Measurements from ENCODE around the gene NHERF2.

The NHERF2 gene

DNA sequence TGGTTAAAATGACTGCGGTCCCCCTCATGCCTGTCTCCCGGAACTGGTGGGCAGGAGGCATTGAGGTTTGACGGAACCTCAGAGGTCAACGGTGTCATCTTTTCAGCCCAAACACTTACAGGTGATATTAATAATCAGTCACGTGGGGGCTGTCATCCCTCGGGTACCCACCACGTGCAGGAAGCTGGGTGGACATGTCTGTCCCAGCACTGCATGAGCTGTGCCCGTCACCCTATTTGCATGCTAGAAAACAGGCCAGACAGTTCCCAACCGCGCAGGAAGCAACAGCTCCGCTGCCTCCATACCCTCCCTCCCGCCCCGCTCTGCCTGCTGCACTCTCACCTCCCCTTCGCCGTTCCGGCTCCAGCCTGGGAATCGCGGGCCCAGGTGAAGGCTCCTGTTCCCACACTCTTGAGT lies 35.6 kb upstream of the NHERF2 start:
- TF ChIP-seq, protein P1, sequence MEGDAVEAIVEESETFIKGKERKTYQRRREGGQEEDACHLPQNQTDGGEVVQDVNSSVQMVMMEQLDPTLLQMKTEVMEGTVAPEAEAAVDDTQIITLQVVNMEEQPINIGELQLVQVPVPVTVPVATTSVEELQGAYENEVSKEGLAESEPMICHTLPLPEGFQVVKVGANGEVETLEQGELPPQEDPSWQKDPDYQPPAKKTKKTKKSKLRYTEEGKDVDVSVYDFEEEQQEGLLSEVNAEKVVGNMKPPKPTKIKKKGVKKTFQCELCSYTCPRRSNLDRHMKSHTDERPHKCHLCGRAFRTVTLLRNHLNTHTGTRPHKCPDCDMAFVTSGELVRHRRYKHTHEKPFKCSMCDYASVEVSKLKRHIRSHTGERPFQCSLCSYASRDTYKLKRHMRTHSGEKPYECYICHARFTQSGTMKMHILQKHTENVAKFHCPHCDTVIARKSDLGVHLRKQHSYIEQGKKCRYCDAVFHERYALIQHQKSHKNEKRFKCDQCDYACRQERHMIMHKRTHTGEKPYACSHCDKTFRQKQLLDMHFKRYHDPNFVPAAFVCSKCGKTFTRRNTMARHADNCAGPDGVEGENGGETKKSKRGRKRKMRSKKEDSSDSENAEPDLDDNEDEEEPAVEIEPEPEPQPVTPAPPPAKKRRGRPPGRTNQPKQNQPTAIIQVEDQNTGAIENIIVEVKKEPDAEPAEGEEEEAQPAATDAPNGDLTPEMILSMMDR (conservative IDR thresholded peaks at IDR 0.05; ENCODE audit: control insufficient read depth, insufficient read depth, low read depth, low read length) = no peak
- DNase-seq (ENCODE audit: low read depth) = no peak
- H3K4me3 ChIP-seq (ENCODE audit: control insufficient read depth, low read depth, low read length) = no peak overlapping the region

DNA sequence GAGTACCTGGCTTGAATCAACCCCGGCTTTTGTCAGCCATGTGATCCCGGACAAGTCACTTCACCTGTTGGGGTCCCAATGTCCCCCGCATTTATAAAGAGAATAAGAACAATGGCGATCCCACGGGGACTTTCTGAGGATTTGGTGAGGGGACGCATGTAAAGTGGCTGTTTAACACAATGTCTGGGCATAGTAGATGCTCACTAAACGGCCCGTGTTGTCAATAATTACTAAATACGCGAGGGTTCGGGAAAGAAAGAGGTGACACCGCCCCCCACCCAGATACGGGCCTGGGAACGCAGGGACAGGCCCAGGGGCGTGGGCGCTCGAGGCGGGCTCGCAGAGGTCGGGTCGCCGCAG lies 35.1 kb upstream of the NHERF2 start:
- TF ChIP-seq, protein P1 (conservative IDR thresholded peaks at IDR 0.05; ENCODE audit: control insufficient read depth, insufficient read depth, low read depth, low read length) = no peak
- no peak overlapping the region for H3K4me3 ChIP-seq (ENCODE audit: control insufficient read depth, low read depth, low read length)
- DNase-seq (ENCODE audit: low read depth) = no peak

DNA sequence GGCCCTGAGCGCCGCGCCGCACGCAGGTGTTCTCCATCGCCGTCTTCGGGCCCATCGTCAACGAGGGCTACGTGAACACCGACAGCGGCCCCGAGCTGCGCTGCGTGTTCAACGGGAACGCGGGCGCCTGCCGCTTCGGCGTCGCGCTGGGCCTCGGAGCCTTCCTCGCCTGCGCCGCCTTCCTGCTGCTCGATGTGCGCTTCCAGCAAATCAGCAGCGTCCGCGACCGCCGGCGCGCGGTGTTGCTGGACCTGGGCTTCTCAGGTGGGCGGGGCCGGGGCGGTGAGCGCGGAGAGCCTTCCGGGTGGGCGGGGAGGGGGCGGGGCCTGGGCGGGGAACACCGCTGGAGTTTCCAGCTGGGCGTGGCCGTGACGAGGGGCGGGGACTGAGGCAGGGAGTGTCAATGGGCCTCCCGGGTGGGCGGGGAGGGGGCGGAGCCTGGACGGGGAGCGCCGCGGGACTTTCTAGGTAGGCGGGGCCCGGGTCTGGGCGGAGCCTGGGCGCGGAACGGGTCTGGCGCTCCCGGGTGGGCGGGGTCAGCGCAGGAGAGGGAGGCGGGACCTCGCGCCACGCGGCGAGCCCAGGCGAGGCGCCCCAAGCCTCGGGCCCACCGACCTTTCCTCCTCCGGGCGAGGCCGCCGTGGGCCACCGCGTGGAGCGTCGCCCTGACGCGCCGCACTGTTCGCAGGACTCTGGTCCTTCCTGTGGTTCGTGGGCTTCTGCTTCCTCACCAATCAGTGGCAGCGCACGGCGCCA lies 34.6 kb upstream of the NHERF2 start:
- DNase-seq (ENCODE audit: low read depth) = peak; percentile 84
- no peak overlapping the region for H3K4me3 ChIP-seq (ENCODE audit: control insufficient read depth, low read depth, low read length)
- TF ChIP-seq, protein P1 (conservative IDR thresholded peaks at IDR 0.05; ENCODE audit: control insufficient read depth, insufficient read depth, low read depth, low read length) = no peak

DNA sequence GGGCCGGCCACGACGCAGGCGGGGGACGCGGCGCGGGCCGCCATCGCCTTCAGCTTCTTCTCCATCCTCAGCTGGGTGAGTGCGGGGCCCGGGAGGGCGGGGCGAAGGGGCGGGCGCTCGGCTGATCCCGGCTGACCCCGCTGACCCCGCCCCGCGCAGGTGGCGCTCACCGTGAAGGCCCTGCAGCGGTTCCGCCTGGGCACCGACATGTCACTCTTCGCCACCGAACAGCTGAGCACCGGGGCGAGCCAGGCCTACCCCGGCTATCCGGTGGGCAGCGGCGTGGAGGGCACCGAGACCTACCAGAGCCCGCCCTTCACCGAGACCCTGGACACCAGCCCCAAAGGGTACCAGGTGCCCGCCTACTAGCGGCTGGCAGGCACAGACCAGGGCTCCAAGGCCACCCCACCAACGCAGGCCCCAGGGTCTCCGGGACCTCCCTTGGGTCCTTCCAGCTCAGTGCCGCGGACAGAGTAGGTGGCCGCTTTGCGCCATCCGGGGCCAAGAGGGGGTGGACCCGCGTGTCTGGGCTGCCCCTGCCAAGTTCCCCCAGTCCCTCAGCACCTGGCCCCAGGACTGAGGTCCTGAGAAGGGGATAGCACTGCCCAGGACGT lies 33.9 kb upstream of the NHERF2 start:
- TF ChIP-seq, protein P1 (conservative IDR thresholded peaks at IDR 0.05; ENCODE audit: control insufficient read depth, insufficient read depth, low read depth, low read length) = no peak
- H3K4me3 ChIP-seq (ENCODE audit: control insufficient read depth, low read depth, low read length) = no peak overlapping the region
- DNase-seq (ENCODE audit: low read depth) = no peak

DNA sequence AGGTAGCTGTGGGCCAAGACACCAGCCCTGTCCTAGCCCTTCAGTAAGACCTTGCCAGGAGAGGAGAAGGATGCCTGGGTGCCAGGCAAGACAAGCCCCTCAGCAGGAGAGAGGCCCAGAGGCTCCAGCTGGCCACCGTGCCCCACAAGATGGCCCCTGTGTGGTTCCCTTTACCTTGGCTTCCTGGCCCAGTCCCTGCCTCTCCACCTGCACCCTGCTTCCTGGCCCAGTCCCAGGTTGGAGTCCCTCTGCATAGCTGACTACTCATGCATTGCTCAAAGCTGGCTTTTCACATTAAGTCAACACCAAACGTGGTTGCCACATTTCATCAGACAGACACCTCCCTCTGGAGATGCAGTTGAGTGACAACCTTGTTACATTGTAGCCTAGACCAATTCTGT lies 33.0 kb upstream of the NHERF2 start:
- TF ChIP-seq, protein P1 (conservative IDR thresholded peaks at IDR 0.05; ENCODE audit: control insufficient read depth, insufficient read depth, low read depth, low read length) = no peak
- peak; percentile 43 for DNase-seq (ENCODE audit: low read depth)
- no peak overlapping the region for H3K4me3 ChIP-seq (ENCODE audit: control insufficient read depth, low read depth, low read length)

DNA sequence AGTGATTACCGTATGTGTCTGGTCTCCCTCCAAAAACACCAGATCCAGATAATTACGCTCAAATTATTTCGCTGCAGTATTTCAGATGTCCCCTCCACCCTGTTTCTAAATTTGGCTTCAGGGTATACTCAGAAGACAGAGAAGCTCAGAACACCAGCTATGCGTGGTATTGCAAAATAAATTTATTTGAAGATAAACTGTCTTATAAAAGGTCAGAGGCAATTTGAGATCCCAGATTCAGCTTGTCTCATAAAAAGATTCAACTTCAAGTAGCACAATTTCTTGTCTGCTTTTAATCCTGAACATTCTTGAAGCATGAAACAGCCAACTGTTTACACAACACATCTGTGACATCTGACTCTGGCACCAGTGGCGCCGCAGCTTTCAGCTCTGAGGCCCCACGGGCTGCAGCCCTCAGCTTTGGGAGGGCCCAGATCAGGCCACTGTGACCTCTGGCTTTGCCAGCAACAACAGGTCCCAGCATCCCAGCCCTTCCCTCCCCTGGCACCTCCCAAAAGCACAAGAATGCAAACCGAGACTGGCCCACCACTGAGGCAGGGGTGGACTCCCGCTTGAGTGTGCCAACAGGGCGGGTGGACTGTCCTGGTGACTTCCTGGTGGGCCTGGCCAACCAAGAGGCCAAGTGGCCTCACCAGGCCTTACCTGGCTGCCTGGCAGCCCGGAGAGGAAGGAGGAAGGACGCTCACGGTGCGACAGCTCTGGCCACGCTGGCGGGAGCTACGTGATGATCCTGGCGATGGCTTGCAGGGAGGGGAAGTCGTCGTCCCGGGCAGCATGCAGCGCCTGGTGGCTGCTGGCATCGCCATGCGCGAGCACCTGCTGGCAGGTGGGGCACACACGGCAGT lies 29.0 kb upstream of the NHERF2 start:
- TF ChIP-seq, protein P1 (conservative IDR thresholded peaks at IDR 0.05; ENCODE audit: control insufficient read depth, insufficient read depth, low read depth, low read length) = no peak
- H3K4me3 ChIP-seq (ENCODE audit: control insufficient read depth, low read depth, low read length) = no peak overlapping the region
- peak; percentile 27 for DNase-seq (ENCODE audit: low read depth)
